Right atrium auricular region (tissue), 2 donors: ENCODE results near the gene MIR17HG. TPM values are rescaled to one million over a fixed set of nuclear protein-coding genes. Genes with fewer than 3 reads are reported as not detected.
"Not testable (repeated sequence)": the region's sequence is repeated elsewhere in the genome, so short reads cannot be mapped to it uniquely, and the experiment has no call there.

Source experiments
- DNase-seq: peaks from one replicate; pipeline ENCODE4 v3.0.0-alpha.2; 2019; ENCODE audit warnings: low spot score
- H3K27ac ChIP-seq, 2 donors: fragments of 200-600 bp; sonication (generic); 1 replicate in 1 of 2; 2 replicates in 1 of 2; pipeline ENCODE4 v1.5.1; 2016 to 2019
- H3K27me3 ChIP-seq, 2 donors: fragments of 200-600 bp; sonication (generic); one replicate each; pipeline versions ENCODE4 v1.5.1 to v1.6.0; 2017 to 2019
- H3K36me3 ChIP-seq: fragments of 200-600 bp; sonication (generic); one replicate; pipeline ENCODE4 v1.5.1; 2016
- H3K4me1 ChIP-seq, 2 donors: fragments of 200-600 bp; sonication (generic); one replicate each; pipeline versions ENCODE4 v1.5.1 to v1.6.0; 2017 to 2019
- H3K4me3 ChIP-seq, 2 donors: fragments of 200-600 bp; sonication (generic); 1 replicate in 1 of 2; 2 replicates in 1 of 2; pipeline ENCODE4 v1.5.1; 2017 to 2019; ENCODE audit warnings: mild to moderate bottlenecking in 1 of 2, moderate library complexity in 1 of 2
- H3K9me3 ChIP-seq, 2 donors: fragments of 200-600 bp; sonication (generic); one replicate each; pipeline ENCODE4 v1.5.1; 2019
- CTCF ChIP-seq, 2 donors: fragments of 200-600 bp; sonication (generic); IDR thresholded peaks; one replicate each; pipeline ENCODE4 v1.5.1; 2019; ENCODE audit warnings: antibody characterized with exemption in 2 of 2
- total RNA-seq, 2 donors: library from RNA; depleted of rRNA; stranded (reverse); fragments of >200 nt; gene quantifications; one replicate each; pipeline ENCODE4 v1.1.0, GENCODE V29; 2016

MIR17HG gene
- total RNA-seq, 2 donors from 2014 or later: 0.20 TPM; not detected in 1

DNA sequence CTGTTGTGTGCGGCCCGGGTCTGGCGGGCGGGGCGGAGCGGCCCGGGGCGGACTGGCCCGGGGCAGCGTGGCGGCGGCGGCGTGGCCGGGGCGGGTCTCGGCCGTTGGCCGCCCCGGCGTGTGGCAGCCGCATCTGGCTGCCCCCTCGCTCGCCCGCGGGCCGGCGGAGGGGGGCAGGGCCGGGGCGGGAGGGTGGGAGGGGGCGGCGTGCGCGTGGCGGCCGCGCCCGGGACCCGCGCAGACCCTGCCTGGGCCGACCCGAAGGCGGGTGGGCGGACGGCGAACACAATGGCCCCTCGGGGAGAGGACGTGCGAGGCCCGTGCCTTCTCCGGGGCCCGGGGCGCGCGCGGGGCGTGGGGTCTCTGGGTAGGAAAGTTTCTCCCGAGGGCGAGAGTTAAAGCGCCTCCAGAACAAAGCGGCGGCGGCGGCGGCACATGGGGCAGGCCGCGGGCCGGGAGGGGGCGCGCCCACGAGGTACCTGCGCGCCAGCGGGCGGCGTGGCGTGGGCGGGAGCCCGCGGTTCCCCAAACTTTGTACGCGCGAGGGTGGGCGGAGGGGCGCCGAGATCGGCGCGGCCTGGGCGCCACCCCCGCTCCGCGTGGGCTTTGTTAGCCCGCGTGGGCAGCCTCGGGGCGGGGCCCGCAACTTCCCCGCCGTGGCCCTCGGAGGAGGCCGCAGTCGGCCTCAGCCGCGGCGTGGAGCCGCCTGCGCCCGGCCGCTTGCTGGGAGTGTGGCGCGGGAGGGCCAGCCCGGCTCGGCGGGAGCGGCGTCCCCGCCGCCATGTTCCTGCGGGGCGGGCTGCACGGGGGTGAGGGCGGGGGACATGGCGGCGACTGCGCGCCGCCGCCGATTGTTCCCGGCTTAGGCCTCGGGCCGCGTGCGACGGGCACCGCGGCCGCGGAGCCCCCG is 764 bp downstream of the MIR17HG start:
- peak overlapping the region; percentile 75 to 88 for H3K4me3 ChIP-seq
- TF ChIP-seq CTCF (IDR thresholded peaks at IDR 0.05): peak in 1 of 2 donors; percentile 37
- H3K4me1 ChIP-seq: peaks cover 0 to 26% of the 10 kb centered on the region in 2 donors
- peak overlapping the region; percentile 93 to 94 for H3K27ac ChIP-seq
- no peaks in the 10 kb centered on the region for H3K9me3 ChIP-seq
- H3K27me3 ChIP-seq: no peaks in the 10 kb centered on the region
- DNase-seq: no peak
- peaks cover 13% of the 10 kb centered on the region for H3K36me3 ChIP-seq

- H3K27ac ChIP-seq: peak overlapping the region; percentile 93 to 94
- no peaks in the 10 kb centered on the region for H3K9me3 ChIP-seq
- peaks cover 0 to 33% of the 10 kb centered on the region in 2 donors for H3K4me1 ChIP-seq
- peaks cover 20% of the 10 kb centered on the region for H3K36me3 ChIP-seq
- no peaks in the 10 kb centered on the region for H3K27me3 ChIP-seq
- DNase-seq: peak; percentile 93
- H3K4me3 ChIP-seq: peak overlapping the region; percentile 75 to 88
- TF ChIP-seq CTCF (IDR thresholded peaks at IDR 0.05): peak; percentile 92 to 98
Measured at GRCh38 chr13:91348906-91349435, 1.5 kb downstream of the MIR17HG start.

DNA sequence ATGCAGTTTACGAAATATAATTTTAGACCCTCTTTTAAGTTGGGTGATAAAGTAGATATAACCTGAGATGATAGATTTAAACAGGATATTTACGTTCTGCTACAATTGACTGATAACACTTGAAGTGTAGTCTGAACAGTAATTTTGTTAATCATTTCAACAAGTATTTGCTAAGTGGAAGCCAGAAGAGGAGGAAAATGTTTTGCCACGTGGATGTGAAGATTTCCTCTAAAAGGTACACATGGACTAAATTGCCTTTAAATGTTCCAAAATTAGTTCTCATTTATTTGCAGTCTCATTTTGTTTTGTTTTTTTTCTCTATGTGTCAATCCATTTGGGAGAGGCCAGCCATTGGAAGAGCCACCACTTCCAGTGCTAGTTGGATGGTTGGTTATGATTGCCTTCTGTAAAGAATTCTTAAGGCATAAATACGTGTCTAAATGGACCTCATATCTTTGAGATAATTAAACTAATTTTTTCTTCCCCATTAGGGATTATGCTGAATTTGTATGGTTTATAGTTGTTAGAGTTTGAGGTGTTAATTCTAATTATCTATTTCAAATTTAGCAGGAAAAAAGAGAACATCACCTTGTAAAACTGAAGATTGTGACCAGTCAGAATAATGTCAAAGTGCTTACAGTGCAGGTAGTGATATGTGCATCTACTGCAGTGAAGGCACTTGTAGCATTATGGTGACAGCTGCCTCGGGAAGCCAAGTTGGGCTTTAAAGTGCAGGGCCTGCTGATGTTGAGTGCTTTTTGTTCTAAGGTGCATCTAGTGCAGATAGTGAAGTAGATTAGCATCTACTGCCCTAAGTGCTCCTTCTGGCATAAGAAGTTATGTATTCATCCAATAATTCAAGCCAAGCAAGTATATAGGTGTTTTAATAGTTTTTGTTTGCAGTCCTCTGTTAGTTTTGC is 2.8 kb downstream of the MIR17HG start:
- peaks cover 0 to 34% of the 10 kb centered on the region in 2 donors for H3K4me1 ChIP-seq
- no peak overlapping the region for H3K27ac ChIP-seq
- no peaks in the 10 kb centered on the region for H3K9me3 ChIP-seq
- no peak for TF ChIP-seq CTCF (IDR thresholded peaks at IDR 0.05)
- peaks cover 30% of the 10 kb centered on the region for H3K36me3 ChIP-seq
- H3K4me3 ChIP-seq: no peak overlapping the region
- H3K27me3 ChIP-seq: no peaks in the 10 kb centered on the region
- DNase-seq: no peak

DNA sequence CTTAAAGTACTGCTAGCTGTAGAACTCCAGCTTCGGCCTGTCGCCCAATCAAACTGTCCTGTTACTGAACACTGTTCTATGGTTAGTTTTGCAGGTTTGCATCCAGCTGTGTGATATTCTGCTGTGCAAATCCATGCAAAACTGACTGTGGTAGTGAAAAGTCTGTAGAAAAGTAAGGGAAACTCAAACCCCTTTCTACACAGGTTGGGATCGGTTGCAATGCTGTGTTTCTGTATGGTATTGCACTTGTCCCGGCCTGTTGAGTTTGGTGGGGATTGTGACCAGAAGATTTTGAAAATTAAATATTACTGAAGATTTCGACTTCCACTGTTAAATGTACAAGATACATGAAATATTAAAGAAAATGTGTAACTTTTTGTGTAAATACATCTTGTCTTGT is 3.6 kb downstream of the MIR17HG start:
- Histone ChIP-seq H3K4me3 (no peak overlapping the region), H3K36me3 (peaks cover 37% of the 10 kb centered on the region), H3K27ac (no peak overlapping the region), H3K4me1 (peaks cover 0 to 34% of the 10 kb centered on the region in 2 donors), H3K9me3 (no peaks in the 10 kb centered on the region), H3K27me3 (no peaks in the 10 kb centered on the region)
- no peak for DNase-seq
- no peak for TF ChIP-seq CTCF (IDR thresholded peaks at IDR 0.05)

DNA sequence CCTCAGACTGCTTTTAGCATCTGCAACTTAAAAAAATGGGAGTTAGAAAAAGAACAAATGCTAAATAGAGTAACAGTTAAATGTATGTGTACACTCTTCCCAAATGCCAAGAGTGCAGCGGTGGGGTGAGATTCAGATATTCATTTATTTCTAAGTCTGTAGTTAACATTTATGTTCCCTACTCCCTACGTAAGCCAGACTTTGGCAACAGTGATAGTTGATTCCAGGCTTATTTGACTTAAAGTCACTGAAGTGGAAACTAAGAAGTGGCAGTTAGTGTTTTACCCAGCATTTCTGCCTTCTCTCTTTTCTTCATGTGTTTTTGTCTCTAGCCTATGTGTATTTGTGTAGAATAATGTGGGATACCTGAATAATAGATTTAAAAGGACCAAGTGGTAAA is 4.5 kb downstream of the MIR17HG start:
- no peaks in the 10 kb centered on the region for H3K9me3 ChIP-seq
- no peak for DNase-seq
- TF ChIP-seq CTCF (IDR thresholded peaks at IDR 0.05): no peak
- H3K27ac ChIP-seq: no peak overlapping the region
- peaks cover 0 to 31% of the 10 kb centered on the region in 2 donors for H3K4me1 ChIP-seq
- peaks cover 37% of the 10 kb centered on the region for H3K36me3 ChIP-seq
- H3K4me3 ChIP-seq: no peak overlapping the region
- H3K27me3 ChIP-seq: no peaks in the 10 kb centered on the region

- H3K4me1 ChIP-seq: peaks cover 0 to 28% of the 10 kb centered on the region in 2 donors
- H3K4me3 ChIP-seq, H3K9me3 ChIP-seq, DNase-seq, H3K27ac ChIP-seq, H3K27me3 ChIP-seq: not testable (repeated sequence)
- peaks cover 37% of the 10 kb centered on the region for H3K36me3 ChIP-seq
Measured at GRCh38 chr13:91352891-91353290, 5.4 kb downstream of the MIR17HG start.
